Measurements from ENCODE around the gene MYO15A. TPM values are rescaled to one million over a fixed set of nuclear protein-coding genes. Genes with fewer than 3 reads are reported as not detected.

Gene MYO15A
- polyA plus RNA-seq, 1 donor (not counting 4 experiments of a cell fraction or from before 2014, with no cell fraction given): 0.20 TPM

- FAIRE-seq (no peak), DNase-seq (ENCODE audit: low read depth, low spot score) (no peak)
- Histone ChIP-seq H3K79me2 (ENCODE audit: control insufficient read depth, insufficient read depth, low read length) (peaks cover 42% of the 10 kb centered on the region), H3K9ac (ENCODE audit: control insufficient read depth, extremely low read depth, insufficient read depth, low read length) (peak overlapping the region; percentile 90), H3K9me3 (ENCODE audit: control insufficient read depth, low read depth, low read length) (no peaks in the 10 kb centered on the region), H3K4me1 (ENCODE audit: control insufficient read depth, extremely low read depth, insufficient read depth, low read length) (peaks cover 39% of the 10 kb centered on the region), H3K27me3 (ENCODE audit: control insufficient read depth, extremely low read depth, insufficient read depth, low read length) (no peaks in the 10 kb centered on the region), H3K4me2 (ENCODE audit: control insufficient read depth, extremely low read depth, insufficient read depth, low read depth, low read length) (peak overlapping the region; percentile 97), H3K4me3 (ENCODE audit: control insufficient read depth in 2 of 3, extremely low read depth in 1 of 3, insufficient read depth in 2 of 3, low read depth in 1 of 3, low read length in 3 of 3) (peak overlapping the region; percentile 78 to 91 (median 90)), H3K36me3 (ENCODE audit: control insufficient read depth in 2 of 2, extremely low read depth in 1 of 2, insufficient read depth in 2 of 2, low read length in 2 of 2) (peaks cover 0 to 3% of the 10 kb centered on the region in 2 experiments), H3K27ac (ENCODE audit: control insufficient read depth, insufficient read depth, low read length) (peak overlapping the region; percentile 92), H3K9me1 (ENCODE audit: control insufficient read depth, extremely low read depth, insufficient read depth, low read length) (peaks cover 4% of the 10 kb centered on the region), H2AFZ (ENCODE audit: control insufficient read depth, low read length) (peak overlapping the region; percentile 81), H4K20me1 (ENCODE audit: control insufficient read depth, extremely low read depth, insufficient read depth, low read length) (peaks cover 23% of the 10 kb centered on the region)
- TF ChIP-seq CTCF (optimal IDR thresholded peaks at IDR 0.05 in 1 of 3, IDR thresholded peaks at IDR 0.05 in 1 of 3, conservative IDR thresholded peaks at IDR 0.05 in 1 of 3; ENCODE audit: extremely low read depth in 1 of 3, insufficient read depth in 2 of 3, low read length in 3 of 3) (no peak), EZH2 (IDR thresholded peaks at IDR 0.05; ENCODE audit: low read length) (no peak)
- dilution Hi-C loops (cut with MboI; ENCODE audit: extremely low pct_ligation_motif_present, low sequenced_read_pairs): no loop called here
These were observed 74.4 kb downstream of the MYO15A start for GRCh38 chr17:18182978-18183333.

- Histone ChIP-seq H3K9ac (ENCODE audit: control insufficient read depth, extremely low read depth, insufficient read depth, low read length) (peak within 1 kb of the TSS; percentile 90), H3K4me3 (ENCODE audit: control insufficient read depth in 2 of 3, extremely low read depth in 1 of 3, insufficient read depth in 2 of 3, low read depth in 1 of 3, low read length in 3 of 3) (peak within 1 kb of the TSS; percentile 78 to 91 (median 90)), H3K27ac (ENCODE audit: control insufficient read depth, insufficient read depth, low read length) (peak within 1 kb of the TSS; percentile 92), H2AFZ (ENCODE audit: control insufficient read depth, low read length) (peak within 1 kb of the TSS; percentile 97), H4K20me1 (ENCODE audit: control insufficient read depth, extremely low read depth, insufficient read depth, low read length) (peaks cover 23% of the 10 kb centered on the region), H3K27me3 (ENCODE audit: control insufficient read depth, extremely low read depth, insufficient read depth, low read length) (no peaks in the 10 kb centered on the region), H3K79me2 (ENCODE audit: control insufficient read depth, insufficient read depth, low read length) (peaks cover 48% of the 10 kb centered on the region), H3K4me2 (ENCODE audit: control insufficient read depth, extremely low read depth, insufficient read depth, low read depth, low read length) (peak within 1 kb of the TSS; percentile 97), H3K9me1 (ENCODE audit: control insufficient read depth, extremely low read depth, insufficient read depth, low read length) (peaks cover 4% of the 10 kb centered on the region), H3K36me3 (ENCODE audit: control insufficient read depth in 2 of 2, extremely low read depth in 1 of 2, insufficient read depth in 2 of 2, low read length in 2 of 2) (peaks cover 0 to 3% of the 10 kb centered on the region in 2 experiments), H3K9me3 (ENCODE audit: control insufficient read depth, low read depth, low read length) (no peaks in the 10 kb centered on the region), H3K4me1 (ENCODE audit: control insufficient read depth, extremely low read depth, insufficient read depth, low read length) (peaks cover 45% of the 10 kb centered on the region)
- DNase-seq (ENCODE audit: low read depth, low spot score) (peak; percentile 89), FAIRE-seq (peak; percentile 73)
- TF ChIP-seq EZH2 (IDR thresholded peaks at IDR 0.05; ENCODE audit: low read length) (no peak), CTCF (optimal IDR thresholded peaks at IDR 0.05 in 1 of 3, IDR thresholded peaks at IDR 0.05 in 1 of 3, conservative IDR thresholded peaks at IDR 0.05 in 1 of 3; ENCODE audit: extremely low read depth in 1 of 3, insufficient read depth in 2 of 3, low read length in 3 of 3) (peak; percentile 25 to 27 (median 27))
- dilution Hi-C loops (cut with MboI; ENCODE audit: extremely low pct_ligation_motif_present, low sequenced_read_pairs): no loop called here
These were observed 75.0 kb downstream of the MYO15A start, which contains the start of gene ALKBH5 for GRCh38 chr17:18183334-18184142. TSS of gene ALKBH5 (plus strand) at chr17:18183828. CDS start at chr17:18184244, 416 bp downstream.

All from keratinocyte (primary cell).